SU-DHL-6 (cell line): ENCODE data around the gene CFAP45.

Source experiments
- CTCF ChIP-seq: fragments of 200-600 bp; sonication (generic); IDR thresholded peaks from one replicate; pipeline ENCODE4 v1.5.1; 2017; ENCODE audit warnings: antibody characterized with exemption, mild to moderate bottlenecking, low read length, moderate library complexity; ENCODE audit not compliant: insufficient read depth, poor library complexity, severe bottlenecking
- EZH2phosphoT487 ChIP-seq: fragments of 200-600 bp; sonication (generic), shearing (Covaris generic); conservative IDR thresholded peaks from 2 replicates; pipeline ENCODE4 v1.6.1; 2018; ENCODE audit warnings: mild to moderate bottlenecking, antibody characterized with exemption, low read length, moderate library complexity, mixed read lengths

- TF ChIP-seq CTCF (no peak), EZH2phosphoT487 (no peak)
Observed at GRCh38 chr1:159868766-159869165, 31.2 kb downstream of the CFAP45 start.
